Effector memory CD4-positive, alpha-beta T cell (primary cell): Measurements from ENCODE around the gene CDK5RAP1.
"Not testable (repeated sequence)": the region's sequence is repeated elsewhere in the genome, so short reads cannot be mapped to it uniquely, and the experiment has no call there.

ENCODE experiments used
- DNase-seq, 3 donors: peaks; one replicate each; pipeline ENCODE4 v3.0.0-alpha.2; 2020
- H3K27ac ChIP-seq: 2 replicates; pipeline ENCODE4 v1.7.0; 2013; ENCODE audit warnings: mild to moderate bottlenecking, low read length, moderate library complexity; ENCODE audit not compliant: insufficient read depth, poor library complexity, severe bottlenecking
- H3K27me3 ChIP-seq: replicated peaks from 2 replicates; pipeline ENCODE4 v1.7.0; 2013; ENCODE audit warnings: mild to moderate bottlenecking, low read length; ENCODE audit not compliant: insufficient read depth, control insufficient read depth, poor library complexity, severe bottlenecking
- H3K36me3 ChIP-seq: 2 replicates; pipeline ENCODE4 v1.7.0; 2013; ENCODE audit warnings: mild to moderate bottlenecking, low read length, moderate library complexity; ENCODE audit not compliant: control insufficient read depth, insufficient read depth
- H3K4me1 ChIP-seq: 2 replicates; pipeline ENCODE4 v1.7.0; 2013; ENCODE audit warnings: low read length, mild to moderate bottlenecking; ENCODE audit not compliant: control insufficient read depth, insufficient read depth, poor library complexity, severe bottlenecking
- H3K4me3 ChIP-seq: 2 replicates; pipeline ENCODE4 v1.7.0; 2013; ENCODE audit warnings: low read length, low read depth, mild to moderate bottlenecking; ENCODE audit not compliant: insufficient read depth, poor library complexity, severe bottlenecking
- H3K9me3 ChIP-seq: 2 replicates; pipeline ENCODE4 v1.7.0; 2013; ENCODE audit warnings: mild to moderate bottlenecking, low read length, moderate library complexity; ENCODE audit not compliant: control insufficient read depth

Gene CDK5RAP1

GRCh38 chr20:33407796-33408195, 6.5 kb upstream of the CDK5RAP1 start:
- no peak for DNase-seq
- no peaks in the 10 kb centered on the region for H3K9me3 ChIP-seq
- H3K27me3 ChIP-seq, result no peaks in the 10 kb centered on the region
- no peaks in the 10 kb centered on the region for H3K4me1 ChIP-seq
- no peak overlapping the region for H3K27ac ChIP-seq
- peaks cover 14% of the 10 kb centered on the region for H3K36me3 ChIP-seq
- no peak overlapping the region for H3K4me3 ChIP-seq

DNA sequence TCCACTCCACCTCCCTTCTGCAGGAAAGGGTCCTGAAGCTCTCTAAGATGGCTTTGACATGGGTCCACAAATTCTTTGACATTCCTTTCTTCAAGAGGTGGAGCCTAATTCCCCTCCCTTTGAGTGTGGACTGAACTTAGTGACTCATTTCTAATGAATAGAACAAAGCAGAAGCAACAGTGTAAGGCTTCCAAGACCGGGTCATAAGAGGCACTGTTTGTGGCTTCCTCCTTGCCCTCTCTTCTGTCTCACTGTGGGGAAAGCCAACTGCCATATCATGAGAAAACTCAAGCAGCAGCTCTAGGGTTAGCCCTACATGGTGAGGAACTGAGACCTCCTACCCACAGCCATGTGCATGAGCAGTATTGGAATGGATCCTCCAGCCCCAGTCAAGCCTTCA, 5.9 kb upstream of the CDK5RAP1 start:
- H3K27me3 ChIP-seq, result no peaks in the 10 kb centered on the region
- H3K9me3 ChIP-seq, result no peaks in the 10 kb centered on the region
- H3K27ac ChIP-seq, result no peak overlapping the region
- no peak for DNase-seq
- peaks cover 13% of the 10 kb centered on the region for H3K36me3 ChIP-seq
- H3K4me1 ChIP-seq, result peaks cover 1% of the 10 kb centered on the region
- H3K4me3 ChIP-seq, result no peak overlapping the region

DNA sequence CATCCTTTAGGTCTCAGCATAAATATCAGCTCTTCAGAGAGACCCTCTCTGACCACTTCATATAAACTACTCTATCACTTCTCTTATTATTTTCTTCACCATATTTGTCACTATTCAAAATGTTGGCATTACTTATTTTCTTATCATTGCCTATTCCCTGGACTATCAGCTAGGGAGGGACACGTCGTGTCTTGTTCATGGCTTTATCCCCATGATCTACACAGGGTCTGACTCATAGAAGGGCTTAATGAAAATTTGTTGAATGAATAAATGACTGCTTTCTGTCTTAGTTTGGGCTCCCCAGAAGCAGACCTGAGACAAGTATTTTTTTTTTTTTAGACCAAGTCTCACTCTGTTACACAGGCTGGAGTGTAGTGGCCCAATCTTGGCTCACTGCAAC, 3.0 kb upstream of the CDK5RAP1 start:
- H3K4me1 ChIP-seq, result peaks cover 19% of the 10 kb centered on the region
- H3K36me3 ChIP-seq, result peaks cover 7% of the 10 kb centered on the region
- no peak overlapping the region for H3K27ac ChIP-seq
- no peaks in the 10 kb centered on the region for H3K9me3 ChIP-seq
- DNase-seq, result no peak
- no peak overlapping the region for H3K4me3 ChIP-seq
- H3K27me3 ChIP-seq, result no peaks in the 10 kb centered on the region

GRCh38 chr20:33401921-33402369, 626 bp upstream of the CDK5RAP1 start:
- DNase-seq, result no peak

DNA sequence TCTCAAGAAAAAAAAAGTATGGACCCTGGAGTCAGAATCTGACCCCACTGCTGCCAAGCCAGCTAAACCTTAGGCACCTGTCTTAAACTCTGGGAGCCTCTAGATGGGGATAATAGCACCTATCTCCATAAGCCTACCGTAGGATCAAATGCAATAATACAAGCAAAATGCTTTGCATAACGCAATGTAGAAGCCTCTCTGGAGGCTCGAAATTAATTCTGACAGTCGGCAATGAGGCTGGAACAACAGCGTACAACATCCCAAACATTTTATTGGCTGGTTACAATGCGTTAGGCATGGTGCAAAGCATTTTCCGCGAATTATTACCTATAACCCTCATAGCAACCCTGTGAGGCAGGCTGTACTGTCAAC, 521 bp downstream of the CDK5RAP1 start:
- Histone ChIP-seq H3K36me3 (no peaks in the 10 kb centered on the region), H3K27me3 (no peaks in the 10 kb centered on the region), H3K4me3 (peak overlapping the region; percentile 94), H3K27ac (peak overlapping the region; percentile 74), H3K4me1 (peaks cover 25% of the 10 kb centered on the region), H3K9me3 (no peaks in the 10 kb centered on the region)
- no peak for DNase-seq

More at GRCh38 chr20:33401921-33402369, 626 bp upstream of the CDK5RAP1 start:
- H3K36me3 ChIP-seq, result no peaks in the 10 kb centered on the region
- H3K4me1 ChIP-seq, result peaks cover 25% of the 10 kb centered on the region
- H3K27ac ChIP-seq, result peak overlapping the region; percentile 74
- H3K4me3 ChIP-seq, result peak overlapping the region; percentile 94
- H3K9me3 ChIP-seq, result no peaks in the 10 kb centered on the region
- no peaks in the 10 kb centered on the region for H3K27me3 ChIP-seq

GRCh38 chr20:33399924-33400323, 1.4 kb downstream of the CDK5RAP1 start:
- no peaks in the 10 kb centered on the region for H3K9me3 ChIP-seq
- DNase-seq, result no peak
- H3K4me1 ChIP-seq, result peaks cover 25% of the 10 kb centered on the region
- H3K27me3 ChIP-seq, result no peaks in the 10 kb centered on the region
- H3K27ac ChIP-seq, result no peak overlapping the region
- H3K4me3 ChIP-seq, result peak overlapping the region; percentile 94
- peaks cover 6% of the 10 kb centered on the region for H3K36me3 ChIP-seq

DNA sequence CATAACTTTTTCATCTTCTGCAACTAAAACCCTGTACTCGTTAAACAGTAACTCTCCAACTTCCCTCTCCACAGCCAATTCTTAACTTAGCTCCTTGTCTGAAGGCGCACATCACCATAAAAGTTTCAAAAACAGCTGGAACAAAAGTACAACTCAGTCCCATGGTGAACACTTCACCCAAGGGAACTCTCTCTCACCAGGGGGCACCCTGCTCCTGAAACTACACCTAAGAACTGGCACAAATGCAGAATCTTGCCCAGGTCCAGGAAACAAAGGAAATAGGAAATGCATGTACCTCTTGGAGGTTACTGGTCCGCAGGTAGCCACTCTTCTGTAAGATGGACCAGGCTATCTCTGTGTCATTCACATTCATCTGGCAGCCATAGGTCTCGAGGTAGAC, 6.6 kb downstream of the CDK5RAP1 start:
- Histone ChIP-seq H3K9me3 (no peaks in the 10 kb centered on the region), H3K36me3 (peaks cover 39% of the 10 kb centered on the region)
- DNase-seq, result no peak

DNA sequence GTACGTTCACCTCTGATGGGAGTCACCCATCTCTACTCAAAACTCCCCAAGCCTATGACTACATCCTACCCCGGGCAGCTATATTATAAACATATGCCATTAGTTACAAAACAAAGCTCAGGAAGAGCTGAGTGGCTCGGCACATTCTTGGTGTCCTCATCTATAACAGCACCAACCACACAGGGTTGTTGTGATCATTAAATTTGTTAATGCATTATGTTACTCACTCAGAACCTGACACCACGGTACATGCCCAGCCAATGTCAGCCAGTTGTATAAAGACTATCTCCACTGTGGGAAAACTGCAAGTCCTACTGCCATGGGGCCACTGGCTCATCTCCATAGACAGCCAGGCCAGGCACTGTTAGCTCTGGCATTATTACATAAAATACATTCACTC, 7.7 kb downstream of the CDK5RAP1 start:
- Histone ChIP-seq H3K36me3 (peaks cover 39% of the 10 kb centered on the region), H3K27ac (no peak overlapping the region), H3K4me1 (peaks cover 7% of the 10 kb centered on the region), H3K4me3 (no peak overlapping the region), H3K9me3 (no peaks in the 10 kb centered on the region), H3K27me3 (no peaks in the 10 kb centered on the region)
- no peak for DNase-seq

More for the DNA sequence above, 6.6 kb downstream of the CDK5RAP1 start:
- peaks cover 7% of the 10 kb centered on the region for H3K4me1 ChIP-seq
- H3K4me3 ChIP-seq, result no peak overlapping the region
- H3K27ac ChIP-seq, result no peak overlapping the region
- no peaks in the 10 kb centered on the region for H3K27me3 ChIP-seq

GRCh38 chr20:33391722-33392415, 9.4 kb downstream of the CDK5RAP1 start:
- DNase-seq, result no peak
- Histone ChIP-seq H3K36me3 (peaks cover 49% of the 10 kb centered on the region), H3K4me1 (no peaks in the 10 kb centered on the region), H3K4me3 (no peak overlapping the region), H3K27ac (no peak overlapping the region), H3K9me3 (no peaks in the 10 kb centered on the region), H3K27me3 (no peaks in the 10 kb centered on the region)

- H3K9me3 ChIP-seq, result not testable (repeated sequence)
- peaks cover 58% of the 10 kb centered on the region for H3K36me3 ChIP-seq
These were observed 12.0 kb downstream of the CDK5RAP1 start for GRCh38 chr20:33389326-33389725.

More at GRCh38 chr20:33389326-33389725, 12.0 kb downstream of the CDK5RAP1 start:
- DNase-seq, H3K27ac ChIP-seq, H3K27me3 ChIP-seq, H3K4me1 ChIP-seq, H3K4me3 ChIP-seq: not testable (repeated sequence)
